Measurements from ENCODE around the gene ST3GAL4. TPM values are rescaled to one million over a fixed set of nuclear protein-coding genes. Genes with fewer than 3 reads are reported as not detected.
A peak's percentile ranks its signal among the peaks of the same experiment; 100 is the strongest.
"Not testable (repeated sequence)": the region's sequence is repeated elsewhere in the genome, so short reads cannot be mapped to it uniquely, and the experiment has no call there.

The ST3GAL4 gene
- total RNA-seq, 1 experiment from 2014 or later, result 22.3 TPM

DNA sequence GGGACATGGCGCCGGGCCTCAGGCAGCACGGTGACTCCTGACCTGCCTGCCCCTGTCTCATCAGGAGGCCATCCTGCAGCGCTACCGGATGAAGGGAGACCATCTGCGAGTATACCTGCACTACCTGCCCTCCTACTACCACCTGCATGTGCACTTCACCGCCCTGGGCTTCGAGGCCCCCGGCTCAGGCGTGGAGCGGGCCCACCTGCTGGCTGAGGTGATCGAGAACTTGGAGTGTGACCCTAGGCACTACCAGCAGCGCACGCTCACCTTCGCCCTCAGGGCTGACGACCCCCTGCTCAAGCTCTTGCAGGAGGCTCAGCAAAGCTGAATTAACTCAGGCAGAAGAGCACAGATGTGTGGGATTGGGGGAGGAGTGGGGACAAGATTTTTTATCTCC is 10.2 kb upstream of the ST3GAL4 start:
- H3K4me1 ChIP-seq (replicated peaks), result peaks cover 35% of the 10 kb centered on the region
- H3K9me3 ChIP-seq (replicated peaks), result no peaks in the 10 kb centered on the region
- peaks cover 7% of the 10 kb centered on the region; the same call in 1 of the 2 replicates for H3K36me3 ChIP-seq
- DNase-seq (ENCODE audit: low read depth in 1 of 2, low spot score in 2 of 2), result no peak
- H3K27ac ChIP-seq, result no peak overlapping the region
- no peaks in the 10 kb centered on the region for H3K27me3 ChIP-seq (replicated peaks)
- no peak overlapping the region for H3K4me3 ChIP-seq

GRCh38 chr11:126345759-126346585 is 9.5 kb upstream of the ST3GAL4 start:
- H3K4me1 ChIP-seq (replicated peaks), result peaks cover 28% of the 10 kb centered on the region
- no peak for DNase-seq (ENCODE audit: low read depth in 1 of 2, low spot score in 2 of 2)
- H3K9me3 ChIP-seq (replicated peaks), result no peaks in the 10 kb centered on the region
- no peak overlapping the region; the same call in 1 of the 2 replicates for H3K27ac ChIP-seq
- H3K4me3 ChIP-seq, result no peak overlapping the region
- H3K27me3 ChIP-seq (replicated peaks), result no peaks in the 10 kb centered on the region
- H3K36me3 ChIP-seq, result peaks cover 7% of the 10 kb centered on the region; the same call in 1 of the 2 replicates

- no peak overlapping the region for H3K4me3 ChIP-seq
- no peak overlapping the region; the same call in 1 of the 2 replicates for H3K27ac ChIP-seq
- H3K27me3 ChIP-seq (replicated peaks), result no peaks in the 10 kb centered on the region
- no peaks in the 10 kb centered on the region for H3K9me3 ChIP-seq (replicated peaks)
- H3K4me1 ChIP-seq (replicated peaks), result peaks cover 22% of the 10 kb centered on the region
- H3K36me3 ChIP-seq, result peaks cover under 1% of the 10 kb centered on the region; the same call in 1 of the 2 replicates
- DNase-seq (ENCODE audit: low read depth in 1 of 2, low spot score in 2 of 2), result no peak
These were observed 8.9 kb upstream of the ST3GAL4 start for GRCh38 chr11:126346586-126346940.

- not testable (repeated sequence) for H3K36me3 ChIP-seq; H3K27me3 ChIP-seq (replicated peaks); DNase-seq (ENCODE audit: low read depth in 1 of 2, low spot score in 2 of 2); H3K4me3 ChIP-seq; H3K9me3 ChIP-seq (replicated peaks); H3K27ac ChIP-seq
- H3K4me1 ChIP-seq (replicated peaks), result peaks cover 18% of the 10 kb centered on the region
These were observed 8.5 kb upstream of the ST3GAL4 start for GRCh38 chr11:126346946-126347345.

DNA sequence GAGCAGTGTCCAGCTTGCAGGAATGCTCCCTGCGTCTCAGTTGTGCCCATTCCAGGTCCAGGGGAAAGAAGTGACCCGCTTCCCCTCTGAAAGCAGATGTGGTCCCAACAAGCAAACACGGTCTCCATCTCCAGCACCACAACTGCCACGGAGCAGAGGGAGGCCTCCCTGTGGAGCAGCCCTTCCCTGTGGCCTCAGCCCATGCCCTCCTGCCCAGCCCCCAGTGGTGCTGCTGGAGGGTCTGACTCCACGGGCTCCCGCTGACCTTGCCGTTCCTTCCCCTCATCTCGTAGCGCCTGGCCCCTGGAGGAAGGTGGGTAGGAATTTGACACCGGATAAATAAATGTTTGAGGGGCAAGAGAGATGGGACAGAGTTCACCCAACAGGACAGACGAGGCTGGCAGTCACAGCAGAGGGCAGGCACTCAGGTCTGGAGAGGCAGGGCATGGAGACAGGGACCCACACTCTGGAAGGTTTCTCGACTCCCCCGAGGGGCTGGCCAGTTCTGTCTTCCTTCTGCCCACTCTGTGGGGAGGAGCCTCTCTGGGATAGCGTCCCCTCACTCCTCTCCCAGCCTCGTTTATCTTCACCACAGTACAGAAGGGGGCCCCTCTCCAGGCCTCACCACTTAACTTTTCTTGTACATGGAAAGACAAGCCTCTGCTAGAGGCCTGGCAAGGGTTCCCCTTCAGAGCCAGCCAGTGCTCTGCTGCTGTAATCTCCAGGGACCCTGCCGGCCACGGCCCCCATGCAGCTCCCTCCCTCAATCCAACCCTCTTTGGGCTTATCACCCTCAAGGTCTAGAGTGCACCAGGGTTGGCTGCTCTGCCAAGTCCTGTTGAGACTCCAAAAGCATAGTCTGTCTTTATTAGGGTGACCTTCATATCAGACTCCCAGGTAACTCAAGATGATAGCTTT is 7.5 kb upstream of the ST3GAL4 start:
- H3K9me3 ChIP-seq (replicated peaks), result no peaks in the 10 kb centered on the region
- peaks cover 12% of the 10 kb centered on the region for H3K4me1 ChIP-seq (replicated peaks)
- no peaks in the 10 kb centered on the region for H3K27me3 ChIP-seq (replicated peaks)
- no peak overlapping the region for H3K27ac ChIP-seq
- H3K36me3 ChIP-seq, result no peaks in the 10 kb centered on the region; the same call in 1 of the 2 replicates
- DNase-seq (ENCODE audit: low read depth in 1 of 2, low spot score in 2 of 2), result no peak
- H3K4me3 ChIP-seq, result no peak overlapping the region

DNA sequence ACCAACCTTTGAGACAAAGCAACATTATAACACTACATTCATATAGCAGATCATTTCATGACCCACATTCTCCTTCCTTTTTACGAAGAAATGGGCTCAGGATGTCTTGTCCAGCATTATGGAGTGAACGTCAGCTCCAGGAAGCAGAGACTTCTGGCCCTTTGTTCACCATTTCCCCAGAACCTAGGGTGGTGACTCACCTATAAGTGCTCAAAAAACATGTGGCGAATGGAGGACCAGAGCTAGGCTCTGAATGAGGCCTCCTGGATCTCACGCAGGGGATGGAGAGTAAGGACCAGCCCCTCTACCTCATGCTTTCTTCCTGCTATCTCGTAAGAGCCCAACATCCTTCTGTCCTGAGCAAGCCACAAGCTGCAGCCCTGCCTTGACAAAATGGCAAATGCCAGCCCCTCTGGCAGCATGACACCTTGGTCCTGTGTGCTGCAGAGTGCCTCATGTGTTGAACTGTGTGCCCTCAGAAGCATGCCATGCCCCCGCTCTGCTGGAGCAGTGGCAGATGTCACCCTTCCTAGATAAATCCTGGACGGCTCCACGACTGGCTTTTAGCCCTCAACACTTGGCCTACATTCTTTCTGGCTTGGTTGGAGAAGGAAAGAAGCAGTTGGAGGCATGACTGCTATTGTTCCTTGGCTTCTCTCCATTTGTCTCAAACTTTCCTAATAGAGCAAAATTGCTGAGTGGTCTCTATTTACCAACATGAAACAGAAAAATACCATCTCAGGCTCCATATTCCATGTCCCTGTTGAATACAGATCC is 6.5 kb upstream of the ST3GAL4 start:
- Histone ChIP-seq H3K4me3 (no peak overlapping the region), H3K4me1 (replicated peaks) (peaks cover 21% of the 10 kb centered on the region), H3K9me3 (replicated peaks) (no peaks in the 10 kb centered on the region), H3K27me3 (replicated peaks) (no peaks in the 10 kb centered on the region), H3K36me3 (no peaks in the 10 kb centered on the region; the same call in 1 of the 2 replicates), H3K27ac (no peak overlapping the region)
- DNase-seq (ENCODE audit: low read depth in 1 of 2, low spot score in 2 of 2), result no peak

GRCh38 chr11:126350836-126351235 is 4.7 kb upstream of the ST3GAL4 start:
- H3K36me3 ChIP-seq, result no peaks in the 10 kb centered on the region; the same call in 1 of the 2 replicates
- no peaks in the 10 kb centered on the region for H3K27me3 ChIP-seq (replicated peaks)
- H3K4me3 ChIP-seq, result no peak overlapping the region
- DNase-seq (ENCODE audit: low read depth in 1 of 2, low spot score in 2 of 2), result no peak
- no peaks in the 10 kb centered on the region for H3K9me3 ChIP-seq (replicated peaks)
- peaks cover 25% of the 10 kb centered on the region for H3K4me1 ChIP-seq (replicated peaks)
- no peak overlapping the region for H3K27ac ChIP-seq

DNA sequence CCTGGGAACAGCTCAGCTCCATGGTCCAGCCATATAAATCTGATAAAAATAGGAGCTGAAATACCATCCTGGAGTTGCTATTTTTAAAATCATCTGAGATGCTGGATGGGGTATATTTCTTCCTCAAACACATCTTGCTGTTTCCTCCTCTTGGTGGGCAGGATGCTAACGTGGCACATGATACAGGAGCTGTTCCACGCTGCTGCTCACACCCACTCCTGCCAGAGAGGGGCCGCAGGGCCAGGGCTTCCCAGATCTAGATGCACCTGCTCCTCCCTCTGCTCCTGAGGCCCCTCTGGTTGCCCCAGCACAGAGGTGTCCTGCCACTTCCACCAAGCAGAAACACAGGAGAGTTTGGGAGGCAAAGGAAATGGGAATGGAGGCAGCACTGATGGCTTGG is 3.3 kb upstream of the ST3GAL4 start:
- DNase-seq (ENCODE audit: low read depth in 1 of 2, low spot score in 2 of 2), result no peak
- Histone ChIP-seq H3K4me1 (replicated peaks) (peaks cover 27% of the 10 kb centered on the region), H3K36me3 (no peaks in the 10 kb centered on the region; the same call in 1 of the 2 replicates), H3K4me3 (no peak overlapping the region), H3K27me3 (replicated peaks) (no peaks in the 10 kb centered on the region), H3K9me3 (replicated peaks) (no peaks in the 10 kb centered on the region), H3K27ac (no peak overlapping the region)

DNA sequence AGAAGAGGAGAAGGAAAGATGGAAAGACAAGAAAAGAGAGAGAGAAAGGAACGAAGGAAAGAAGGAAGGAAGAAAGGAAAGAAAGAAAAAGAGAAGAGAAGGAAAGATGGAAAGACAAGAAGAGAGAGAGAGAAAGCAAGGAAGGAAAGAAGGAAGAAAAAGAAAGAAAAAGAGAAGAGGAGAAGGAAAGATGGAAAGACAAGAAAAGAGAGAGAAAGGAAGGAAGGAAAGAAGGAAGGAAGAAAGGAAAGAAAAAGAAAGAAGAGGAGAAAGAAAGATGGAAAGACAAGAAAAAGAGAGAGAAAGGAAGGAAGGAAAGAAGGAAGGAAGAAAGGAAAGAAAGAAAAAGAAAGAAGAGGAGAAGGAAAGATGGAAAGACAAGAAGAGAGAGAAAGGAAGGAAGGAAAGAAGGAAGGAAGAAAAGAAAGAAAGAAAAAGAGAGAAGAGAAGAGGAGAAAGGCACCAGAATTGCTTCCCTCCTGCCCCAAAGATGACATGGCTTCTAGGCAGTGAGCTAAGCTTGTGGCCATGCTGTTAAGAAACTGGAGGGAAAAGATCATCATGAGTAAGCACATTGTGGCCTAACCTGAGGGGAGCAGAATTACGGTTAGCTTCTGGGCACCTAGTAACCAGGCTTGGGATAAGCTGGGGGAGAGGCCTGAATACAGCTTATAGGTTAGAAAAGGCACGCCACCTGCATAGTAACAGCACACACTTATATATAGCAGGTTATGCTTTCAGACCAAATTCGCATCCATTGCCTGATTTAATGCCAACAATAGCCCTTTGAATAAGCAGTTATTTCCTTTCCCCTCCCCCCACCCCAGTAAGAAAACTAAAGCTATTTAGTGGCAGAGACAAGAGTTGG is 2.3 kb upstream of the ST3GAL4 start:
- no peak overlapping the region for H3K4me3 ChIP-seq
- peak overlapping the region; percentile 81 for H3K27ac ChIP-seq
- peak in 1 of 2 experiments; percentile 68 for DNase-seq (ENCODE audit: low read depth in 1 of 2, low spot score in 2 of 2)
- H3K36me3 ChIP-seq, result no peaks in the 10 kb centered on the region; the same call in 1 of the 2 replicates
- no peaks in the 10 kb centered on the region for H3K27me3 ChIP-seq (replicated peaks)
- H3K9me3 ChIP-seq (replicated peaks), result no peaks in the 10 kb centered on the region
- H3K4me1 ChIP-seq (replicated peaks), result peaks cover 31% of the 10 kb centered on the region

GRCh38 chr11:126354631-126355323 is 709 bp upstream of the ST3GAL4 start:
- Histone ChIP-seq H3K27ac (peak overlapping the region; percentile 81), H3K9me3 (replicated peaks) (no peaks in the 10 kb centered on the region), H3K4me3 (peak overlapping the region; percentile 57), H3K4me1 (replicated peaks) (peaks cover 38% of the 10 kb centered on the region), H3K27me3 (replicated peaks) (no peaks in the 10 kb centered on the region), H3K36me3 (no peaks in the 10 kb centered on the region; the same call in 1 of the 2 replicates)
- no peak for DNase-seq (ENCODE audit: low read depth in 1 of 2, low spot score in 2 of 2)

DNA sequence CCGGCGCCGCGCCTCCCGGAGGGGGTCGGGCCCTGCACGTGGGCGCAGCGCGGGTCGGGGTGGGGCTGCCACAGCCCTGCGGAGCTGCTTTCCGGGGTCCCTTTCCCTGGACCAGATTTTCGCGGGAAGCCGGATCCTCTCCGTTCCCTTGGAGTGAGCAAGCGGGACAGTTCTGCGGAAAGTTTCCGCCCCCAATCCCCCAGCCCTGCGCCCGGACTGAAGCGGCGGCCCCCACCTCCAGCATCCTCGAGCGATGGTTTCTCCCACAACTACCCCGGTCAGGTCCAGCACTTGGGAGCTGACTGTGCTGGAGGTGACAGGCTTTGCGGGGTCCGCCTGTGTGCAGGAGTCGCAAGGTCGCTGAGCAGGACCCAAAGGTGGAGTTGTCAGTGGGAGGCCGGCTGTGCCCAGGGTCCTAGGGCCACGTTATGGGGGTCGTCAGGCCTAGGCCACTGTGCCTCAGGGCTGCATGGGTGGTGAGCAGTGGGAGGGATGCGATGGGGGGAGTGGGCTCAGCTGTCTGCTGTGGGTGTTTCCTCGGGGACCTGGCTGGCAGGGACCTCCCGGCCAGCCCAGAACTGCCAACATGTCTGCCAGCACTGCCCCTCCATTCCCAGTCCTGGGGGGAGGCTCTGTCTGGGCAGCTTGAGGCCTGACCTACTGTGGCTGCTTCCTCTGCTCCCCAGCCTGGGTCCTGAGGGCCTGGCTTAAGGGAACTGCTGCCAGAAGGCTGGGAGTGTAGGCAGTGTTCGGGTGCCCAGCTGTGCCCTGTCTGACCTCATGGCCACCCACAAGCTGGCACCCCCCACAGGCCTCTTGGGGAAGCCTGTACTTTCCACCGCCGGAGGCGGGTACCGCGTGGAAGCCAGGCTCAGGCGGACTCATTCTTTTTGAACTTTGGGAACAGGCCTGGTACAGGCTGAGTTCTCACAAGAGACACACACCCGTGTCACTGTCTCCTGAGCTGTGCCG is 726 bp downstream of the ST3GAL4 start:
- H3K36me3 ChIP-seq, result no peaks in the 10 kb centered on the region; the same call in 1 of the 2 replicates
- DNase-seq (ENCODE audit: low read depth in 1 of 2, low spot score in 2 of 2), result peak; percentile 35 to 51
- peaks cover 48% of the 10 kb centered on the region for H3K4me1 ChIP-seq (replicated peaks)
- no peaks in the 10 kb centered on the region for H3K27me3 ChIP-seq (replicated peaks)
- H3K27ac ChIP-seq, result peak overlapping the region; percentile 38
- peak overlapping the region; percentile 57 for H3K4me3 ChIP-seq
- H3K9me3 ChIP-seq (replicated peaks), result no peaks in the 10 kb centered on the region

Data from SJSA1 (cell line).